ENCODE data around the gene SLC1A5.

DNA sequence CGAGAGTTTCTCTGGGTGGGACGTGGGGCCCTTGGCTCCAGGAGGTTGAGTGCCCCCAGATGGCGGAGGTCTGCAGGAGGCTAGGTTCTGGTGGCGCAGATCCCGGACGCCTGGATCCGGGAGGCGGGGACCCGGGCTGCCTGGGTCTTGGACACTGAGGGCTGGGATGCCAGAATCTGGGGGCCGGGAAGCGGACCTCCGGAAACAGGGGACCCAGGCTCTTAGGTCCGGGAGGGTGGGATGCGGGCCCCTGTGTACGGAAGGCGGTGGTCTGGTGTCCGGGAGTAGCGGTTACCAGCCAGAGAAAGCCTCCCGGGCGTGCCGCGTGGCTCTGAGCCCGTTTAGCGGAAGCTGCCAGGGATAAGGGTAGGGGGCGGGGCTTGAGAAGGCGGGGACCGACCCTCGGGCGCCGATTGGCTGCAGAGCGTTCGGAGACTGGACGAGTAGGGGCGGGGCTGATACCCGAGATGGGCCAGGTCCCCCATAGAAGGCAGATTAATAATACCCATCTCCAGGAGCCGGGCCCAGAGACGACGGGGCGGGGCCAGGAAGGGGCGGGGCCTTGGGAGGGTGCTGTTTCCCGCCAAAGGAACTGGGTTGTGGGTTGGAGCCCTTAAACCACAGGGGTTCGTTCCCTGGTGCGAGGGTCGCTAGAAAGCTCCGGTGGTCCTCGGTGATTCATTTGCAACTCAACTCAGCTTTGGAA, at the start of gene SLC1A5:
- TF ChIP-seq, protein P1, sequence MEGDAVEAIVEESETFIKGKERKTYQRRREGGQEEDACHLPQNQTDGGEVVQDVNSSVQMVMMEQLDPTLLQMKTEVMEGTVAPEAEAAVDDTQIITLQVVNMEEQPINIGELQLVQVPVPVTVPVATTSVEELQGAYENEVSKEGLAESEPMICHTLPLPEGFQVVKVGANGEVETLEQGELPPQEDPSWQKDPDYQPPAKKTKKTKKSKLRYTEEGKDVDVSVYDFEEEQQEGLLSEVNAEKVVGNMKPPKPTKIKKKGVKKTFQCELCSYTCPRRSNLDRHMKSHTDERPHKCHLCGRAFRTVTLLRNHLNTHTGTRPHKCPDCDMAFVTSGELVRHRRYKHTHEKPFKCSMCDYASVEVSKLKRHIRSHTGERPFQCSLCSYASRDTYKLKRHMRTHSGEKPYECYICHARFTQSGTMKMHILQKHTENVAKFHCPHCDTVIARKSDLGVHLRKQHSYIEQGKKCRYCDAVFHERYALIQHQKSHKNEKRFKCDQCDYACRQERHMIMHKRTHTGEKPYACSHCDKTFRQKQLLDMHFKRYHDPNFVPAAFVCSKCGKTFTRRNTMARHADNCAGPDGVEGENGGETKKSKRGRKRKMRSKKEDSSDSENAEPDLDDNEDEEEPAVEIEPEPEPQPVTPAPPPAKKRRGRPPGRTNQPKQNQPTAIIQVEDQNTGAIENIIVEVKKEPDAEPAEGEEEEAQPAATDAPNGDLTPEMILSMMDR (IDR thresholded peaks at IDR 0.05), result no peak
- TF ChIP-seq POLR2A (IDR thresholded peaks at IDR 0.05), result peak; percentile 93 to 96

All from uterus (tissue), 2 donors.